Gastroesophageal sphincter (tissue), 3 donors: ENCODE data around the gene EME2.

ENCODE experiments used
- POLR2A ChIP-seq, 2 donors: fragments of 450-650 bp; IDR thresholded peaks; one replicate each; pipeline ENCODE4 v1.6.1; 2017; ENCODE audit warnings: antibody characterized with exemption in 2 of 2, mild to moderate bottlenecking in 2 of 2, moderate library complexity in 1 of 2
- POLR2AphosphoS5 ChIP-seq: sonication (generic); formaldehyde crosslinking; IDR thresholded peaks from one replicate; pipeline ENCODE4 v1.6.1; 2017; ENCODE audit warnings: antibody characterized with exemption
- TF ChIP-seq, protein P1 (sequence below), 4 experiments: fragments of 200-600 bp in 2 of 4; fragments of 450-650 bp in 2 of 4; sonication (generic) in 1 of 4; IDR thresholded peaks; one replicate each; pipeline ENCODE4 v1.5.1; 2017 to 2019; ENCODE audit warnings: antibody characterized with exemption in 4 of 4, mild to moderate bottlenecking in 2 of 4, moderate library complexity in 2 of 4

DNA sequence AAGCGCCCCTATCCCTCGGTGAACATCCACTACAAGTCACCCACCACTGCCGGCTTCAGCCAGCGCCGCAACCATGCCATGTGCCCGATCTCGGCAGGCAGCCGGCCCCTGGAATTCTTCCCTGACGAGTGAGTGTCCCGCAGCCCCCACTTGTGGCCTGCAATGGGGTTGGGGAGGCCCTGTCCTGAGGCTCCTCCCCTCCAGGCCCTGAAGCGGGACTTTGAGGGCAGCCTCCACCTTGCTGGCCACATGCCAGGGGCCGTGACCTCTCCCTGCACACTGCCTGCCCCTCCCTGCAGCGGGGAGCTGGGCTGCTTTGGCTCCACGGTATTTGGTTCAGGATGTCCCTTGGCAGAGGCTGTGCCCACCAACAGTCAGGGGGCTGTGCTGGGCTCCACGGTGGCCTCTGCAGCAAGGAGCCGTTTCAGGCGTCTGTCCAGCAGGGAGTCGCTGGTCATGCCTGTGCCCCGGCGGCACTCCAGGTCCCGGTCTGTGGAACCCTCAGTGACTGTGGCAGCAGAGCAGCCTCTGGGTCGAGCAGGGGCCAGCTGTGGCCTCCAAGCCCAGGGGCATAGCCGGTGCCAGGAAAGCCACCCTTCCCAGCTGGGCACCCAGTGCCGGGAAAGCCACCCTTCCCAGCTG lies 9.6 kb upstream of the EME2 start:
- TF ChIP-seq, protein P1, sequence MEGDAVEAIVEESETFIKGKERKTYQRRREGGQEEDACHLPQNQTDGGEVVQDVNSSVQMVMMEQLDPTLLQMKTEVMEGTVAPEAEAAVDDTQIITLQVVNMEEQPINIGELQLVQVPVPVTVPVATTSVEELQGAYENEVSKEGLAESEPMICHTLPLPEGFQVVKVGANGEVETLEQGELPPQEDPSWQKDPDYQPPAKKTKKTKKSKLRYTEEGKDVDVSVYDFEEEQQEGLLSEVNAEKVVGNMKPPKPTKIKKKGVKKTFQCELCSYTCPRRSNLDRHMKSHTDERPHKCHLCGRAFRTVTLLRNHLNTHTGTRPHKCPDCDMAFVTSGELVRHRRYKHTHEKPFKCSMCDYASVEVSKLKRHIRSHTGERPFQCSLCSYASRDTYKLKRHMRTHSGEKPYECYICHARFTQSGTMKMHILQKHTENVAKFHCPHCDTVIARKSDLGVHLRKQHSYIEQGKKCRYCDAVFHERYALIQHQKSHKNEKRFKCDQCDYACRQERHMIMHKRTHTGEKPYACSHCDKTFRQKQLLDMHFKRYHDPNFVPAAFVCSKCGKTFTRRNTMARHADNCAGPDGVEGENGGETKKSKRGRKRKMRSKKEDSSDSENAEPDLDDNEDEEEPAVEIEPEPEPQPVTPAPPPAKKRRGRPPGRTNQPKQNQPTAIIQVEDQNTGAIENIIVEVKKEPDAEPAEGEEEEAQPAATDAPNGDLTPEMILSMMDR (IDR thresholded peaks at IDR 0.05) = no peak
- TF ChIP-seq POLR2AphosphoS5 (no peak), POLR2A (IDR thresholded peaks at IDR 0.05) (no peak)
